CD4-positive, CD25-positive, alpha-beta regulatory T cell (primary cell): ENCODE measurements around the gene ACSL3. TPM values are rescaled to one million over a fixed set of nuclear protein-coding genes. Genes with fewer than 3 reads are reported as not detected.
"Not testable (repeated sequence)": the region's sequence is repeated elsewhere in the genome, so short reads cannot be mapped to it uniquely, and the experiment has no call there.

Experiments
- ATAC-seq, 2 donors: fragments of 150-1000 bp; cut with Tn5 transposase; one replicate each; pipeline ENCODE4 v1.10.0; 2021; ENCODE audit warnings: low read depth in 2 of 2, moderate number of reproducible peaks in 2 of 2, moderate library complexity in 1 of 2
- DNase-seq, 3 donors: peaks; one replicate each; pipeline versions ENCODE4 v3.0.0 to v3.0.0-alpha.2; 2012 to 2022; ENCODE audit warnings: mixed read lengths in 1 of 3
- H3K27ac ChIP-seq: one replicate; pipeline ENCODE4 v1.7.0; 2013; ENCODE audit warnings: mild to moderate bottlenecking, low read length; ENCODE audit not compliant: insufficient read depth, poor library complexity, severe bottlenecking
- H3K27me3 ChIP-seq: one replicate; pipeline ENCODE4 v1.7.0; 2013; ENCODE audit warnings: low read length; ENCODE audit not compliant: control insufficient read depth, insufficient read depth
- H3K36me3 ChIP-seq: one replicate; pipeline ENCODE4 v1.7.0; 2013; ENCODE audit warnings: mild to moderate bottlenecking, low read length, moderate library complexity; ENCODE audit not compliant: control insufficient read depth, insufficient read depth
- H3K4me1 ChIP-seq: 2 replicates; pipeline ENCODE4 v1.7.0; 2013; ENCODE audit warnings: mild to moderate bottlenecking, low read length; ENCODE audit not compliant: insufficient read depth, control insufficient read depth, poor library complexity, severe bottlenecking
- H3K4me3 ChIP-seq: one replicate; pipeline ENCODE4 v1.7.0; 2013; ENCODE audit warnings: low read depth, mild to moderate bottlenecking, low read length, moderate library complexity
- H3K9me3 ChIP-seq, 2 experiments: 1 replicate in 1 of 2; 2 replicates in 1 of 2; pipeline ENCODE4 v1.7.0; 2013; ENCODE audit warnings: low read length in 2 of 2, mild to moderate bottlenecking in 1 of 2, moderate library complexity in 1 of 2; ENCODE audit not compliant: control insufficient read depth in 2 of 2
- H3K27ac Mint-ChIP-seq, 3 donors: one replicate each; pipeline ENCODE4 v1.8.0; 2020 to 2022; ENCODE audit warnings: mild to moderate bottlenecking in 3 of 3, mixed read lengths in 3 of 3, moderate library complexity in 2 of 3
- H3K27me3 Mint-ChIP-seq: one replicate; pipeline ENCODE4 v1.8.0; 2022; ENCODE audit warnings: mild to moderate bottlenecking, mixed read lengths
- H3K36me3 Mint-ChIP-seq: one replicate; pipeline ENCODE4 v1.8.0; 2020; ENCODE audit warnings: mixed read lengths
- H3K4me1 Mint-ChIP-seq, 4 donors: one replicate each; pipeline ENCODE4 v1.8.0; 2020 to 2022; ENCODE audit warnings: mixed read lengths in 4 of 4, mild to moderate bottlenecking in 1 of 4
- H3K4me3 Mint-ChIP-seq, 4 donors: one replicate each; pipeline ENCODE4 v1.8.0; 2020 to 2022; ENCODE audit warnings: mild to moderate bottlenecking in 4 of 4, mixed read lengths in 4 of 4, moderate library complexity in 3 of 4
- H3K9me3 Mint-ChIP-seq, 7 donors: one replicate each; pipeline ENCODE4 v1.8.0; 2020 to 2022; ENCODE audit warnings: mixed read lengths in 7 of 7, mild to moderate bottlenecking in 3 of 7, moderate library complexity in 2 of 7
- polyA plus RNA-seq, 4 donors: library from polyadenylated mRNA; unstranded; fragments of 300-500 nt; fragmentation: Illumina TruSeq; gene quantifications; one replicate each; pipeline ENCODE4 v1.2.3, GENCODE V29; 2021
- total RNA-seq: library from RNA; stranded (reverse); gene quantifications from one replicate; pipeline ENCODE4 v1.2.3, GENCODE V29; 2022

ACSL3 gene
- total and polyA plus RNA-seq, 5 donors from 2014 or later = 20.1 to 60.0 (median 30.3) TPM

- H3K27me3 ChIP-seq = no peaks in the 10 kb centered on the region
- H3K9me3 ChIP-seq = no peaks in the 10 kb centered on the region
- H3K27ac ChIP-seq = no peak overlapping the region
- no peaks in the 10 kb centered on the region for H3K36me3 ChIP-seq
- Mint-ChIP-seq H3K27ac (no peak overlapping the region), H3K27me3 (no peaks in the 10 kb centered on the region), H3K9me3 (peaks cover 0 to 11% (median 1%) of the 10 kb centered on the region in 7 donors), H3K4me3 (no peak overlapping the region), H3K36me3 (no peaks in the 10 kb centered on the region), H3K4me1 (no peaks in the 10 kb centered on the region)
- DNase-seq (no peak), ATAC-seq (no peak)
- H3K4me3 ChIP-seq = no peak overlapping the region
- H3K4me1 ChIP-seq = no peaks in the 10 kb centered on the region
These were observed 128.6 kb downstream of the ACSL3 start for GRCh38 chr2:222989431-222989830.

GRCh38 chr2:222990206-222990605, 129.4 kb downstream of the ACSL3 start:
- H3K4me3 ChIP-seq, H3K36me3 Mint-ChIP-seq, DNase-seq, ATAC-seq, H3K4me1 ChIP-seq, H3K9me3 Mint-ChIP-seq, H3K27me3 Mint-ChIP-seq, H3K27ac Mint-ChIP-seq, H3K4me3 Mint-ChIP-seq, H3K27ac ChIP-seq, H3K9me3 ChIP-seq, H3K27me3 ChIP-seq, H3K4me1 Mint-ChIP-seq, H3K36me3 ChIP-seq: not testable (repeated sequence)

DNA sequence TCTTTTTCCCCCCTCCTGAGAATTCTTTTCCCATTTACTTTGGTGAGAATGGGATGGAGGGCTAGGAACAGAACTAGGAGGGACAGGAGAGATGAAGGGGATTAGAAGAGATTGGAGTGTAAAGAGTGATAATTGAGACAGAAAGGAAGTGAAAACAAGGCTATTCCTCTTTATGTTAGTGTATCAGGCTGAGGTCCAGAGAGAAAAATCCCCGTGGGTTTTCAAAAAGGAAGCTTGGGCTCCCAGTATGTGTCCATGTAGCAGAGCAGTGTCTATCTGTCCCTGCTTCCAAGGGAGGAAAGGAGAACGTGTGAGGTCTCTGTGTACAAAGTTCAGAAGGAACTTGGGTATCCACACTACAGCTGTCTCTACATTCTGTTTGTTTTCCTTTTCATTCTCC, 131.3 kb downstream of the ACSL3 start:
- H3K9me3 ChIP-seq = no peaks in the 10 kb centered on the region
- H3K27ac ChIP-seq = no peak overlapping the region
- Mint-ChIP-seq H3K4me1 (no peaks in the 10 kb centered on the region), H3K27ac (no peak overlapping the region), H3K36me3 (no peaks in the 10 kb centered on the region), H3K9me3 (peaks cover 0 to 9% (median 1%) of the 10 kb centered on the region in 7 donors), H3K4me3 (no peak overlapping the region), H3K27me3 (no peaks in the 10 kb centered on the region)
- H3K4me3 ChIP-seq = no peak overlapping the region
- DNase-seq (no peak), ATAC-seq (no peak)
- no peaks in the 10 kb centered on the region for H3K4me1 ChIP-seq
- no peaks in the 10 kb centered on the region for H3K36me3 ChIP-seq
- H3K27me3 ChIP-seq = no peaks in the 10 kb centered on the region

Other genes starting within 250 kb of the ACSL3 start
- gene FARSB, start 204.9 kb upstream of the ACSL3 start, total RNA-seq = 10.8 TPM
- 10 to 100 TPM; 22.3 to 26.2 (median 25.5) TPM for gene FARSB, start 204.9 kb upstream of the ACSL3 start, polyA plus RNA-seq
- gene MOGAT1, start 189.4 kb upstream of the ACSL3 start, total RNA-seq = not detected
- gene MOGAT1, start 189.4 kb upstream of the ACSL3 start, polyA plus RNA-seq = not detected
- gene KCNE4, start 191.2 kb downstream of the ACSL3 start, total RNA-seq = not detected
- not detected for gene KCNE4, start 191.2 kb downstream of the ACSL3 start, polyA plus RNA-seq